OCI-LY3 (cell line): ENCODE measurements around the gene PIGS.

Experiments used
- H2AFZ ChIP-seq: fragments of 200-600, 300-600 bp; shearing (Covaris generic); 2 replicates; pipeline ENCODE4 v1.6.0; 2014; ENCODE audit warnings: antibody characterized with exemption, low read depth, low read length
- H3K27ac ChIP-seq: fragments of 200-600, 300-600 bp; sonication (generic); 2 replicates; pipeline ENCODE4 v1.5.1; 2014; ENCODE audit warnings: mild to moderate bottlenecking, low read length, moderate library complexity, mixed read lengths
- H3K27me3 ChIP-seq: fragments of 200-600, 300-600 bp; sonication (generic); 2 replicates; pipeline ENCODE4 v1.6.1; 2014; ENCODE audit warnings: low read depth, low read length, mixed read lengths
- H3K36me3 ChIP-seq: fragments of 200-600, 300-600 bp; sonication (generic); replicated peaks from 2 replicates; pipeline ENCODE3; 2014; ENCODE audit warnings: low read depth, low read length, mixed read lengths
- H3K4me1 ChIP-seq: fragments of 300-600, 200-600 bp; sonication (generic); 2 replicates; pipeline ENCODE4 v1.6.1; 2014; ENCODE audit warnings: low read length, mixed read lengths
- H3K4me2 ChIP-seq: fragments of 200-600, 300-600 bp; sonication (generic); 2 replicates; pipeline ENCODE4 v1.6.1; 2014; ENCODE audit warnings: low read length, mixed read lengths
- H3K4me3 ChIP-seq: fragments of 300-600, 200-600 bp; sonication (generic); 2 replicates; pipeline ENCODE4 v1.5.1; 2014; ENCODE audit warnings: antibody characterized with exemption, mild to moderate bottlenecking, low read length, moderate library complexity
- H3K79me2 ChIP-seq: fragments of 300-600, 200-600 bp; shearing (Covaris generic); 2 replicates; pipeline ENCODE4 v1.6.1; 2014; ENCODE audit warnings: mild to moderate bottlenecking, low read length, mixed read lengths
- H3K9ac ChIP-seq: fragments of 300-600, 200-600 bp; shearing (Covaris generic); 2 replicates; pipeline ENCODE4 v1.6.0; 2014; ENCODE audit warnings: mild to moderate bottlenecking, low read length, moderate library complexity
- H3K9me3 ChIP-seq: fragments of 200-600, 300-600 bp; shearing (Covaris generic); 2 replicates; pipeline ENCODE4 v1.6.1; 2014; ENCODE audit warnings: low read length, mixed read lengths; ENCODE audit not compliant: insufficient read depth
- H4K20me1 ChIP-seq: fragments of 200-600, 300-600 bp; sonication (generic); 2 replicates; pipeline ENCODE4 v1.6.1; 2016; ENCODE audit warnings: low read length, mixed read lengths; ENCODE audit not compliant: insufficient read depth
- CTCF ChIP-seq: fragments of 200-600, 300-600 bp; sonication (generic); IDR thresholded peaks from 2 replicates; pipeline ENCODE4 v1.5.1; 2014; ENCODE audit warnings: antibody characterized with exemption, low read length, low read depth
- EZH2phosphoT487 ChIP-seq: fragments of 200-600 bp; shearing (Covaris generic); IDR thresholded peaks from 2 replicates; pipeline ENCODE4 v1.6.1; 2018; ENCODE audit warnings: antibody characterized with exemption, mixed run types, low read depth

PIGS gene

GRCh38 chr17:28532050-28532960, 39.0 kb downstream of the PIGS start:
- Histone ChIP-seq H3K9ac (no peak overlapping the region), H3K27me3 (peaks cover 5% of the 10 kb centered on the region; the same call in 1 of the 2 replicates), H3K36me3 (no peaks in the 10 kb centered on the region), H3K27ac (no peak overlapping the region), H3K4me2 (no peak overlapping the region), H3K9me3 (no peaks in the 10 kb centered on the region), H3K4me1 (peaks cover under 1% of the 10 kb centered on the region), H3K4me3 (no peak overlapping the region), H3K79me2 (no peaks in the 10 kb centered on the region), H4K20me1 (no peaks in the 10 kb centered on the region), H2AFZ (no peak overlapping the region)
- no peak for TF ChIP-seq EZH2phosphoT487
- TF ChIP-seq CTCF = no peak

GRCh38 chr17:28530926-28531325, 40.4 kb downstream of the PIGS start:
- no peak overlapping the region for H3K4me3 ChIP-seq
- peaks cover 5% of the 10 kb centered on the region; the same call in 1 of the 2 replicates for H3K27me3 ChIP-seq
- H3K79me2 ChIP-seq = no peaks in the 10 kb centered on the region
- H3K4me2 ChIP-seq = no peak overlapping the region
- H3K4me1 ChIP-seq = peaks cover 8% of the 10 kb centered on the region
- H3K9me3 ChIP-seq = no peaks in the 10 kb centered on the region
- no peaks in the 10 kb centered on the region for H4K20me1 ChIP-seq
- no peak for TF ChIP-seq CTCF
- no peak for TF ChIP-seq EZH2phosphoT487
- H3K36me3 ChIP-seq = no peaks in the 10 kb centered on the region
- no peak overlapping the region for H3K9ac ChIP-seq
- no peak overlapping the region for H3K27ac ChIP-seq
- no peak overlapping the region for H2AFZ ChIP-seq

- no peak overlapping the region for H3K4me3 ChIP-seq
- no peak overlapping the region for H3K4me2 ChIP-seq
- no peaks in the 10 kb centered on the region for H3K79me2 ChIP-seq
- H3K27ac ChIP-seq = no peak overlapping the region
- H3K36me3 ChIP-seq = no peaks in the 10 kb centered on the region
- H3K9me3 ChIP-seq = no peaks in the 10 kb centered on the region
- H3K4me1 ChIP-seq = peaks cover 8% of the 10 kb centered on the region
- no peak overlapping the region for H2AFZ ChIP-seq
- no peak overlapping the region for H3K9ac ChIP-seq
- peaks cover 5% of the 10 kb centered on the region; the same call in 1 of the 2 replicates for H3K27me3 ChIP-seq
- no peaks in the 10 kb centered on the region for H4K20me1 ChIP-seq
- no peak for TF ChIP-seq EZH2phosphoT487
- TF ChIP-seq CTCF = no peak
These were observed 41.1 kb downstream of the PIGS start for GRCh38 chr17:28530250-28530649.

- Histone ChIP-seq H3K4me2 (no peak overlapping the region), H4K20me1 (no peaks in the 10 kb centered on the region), H3K4me3 (no peak overlapping the region), H3K9ac (no peak overlapping the region), H3K4me1 (peaks cover 8% of the 10 kb centered on the region), H3K36me3 (no peaks in the 10 kb centered on the region), H3K79me2 (no peaks in the 10 kb centered on the region), H3K27me3 (peaks cover 5% of the 10 kb centered on the region; the same call in 1 of the 2 replicates), H3K9me3 (no peaks in the 10 kb centered on the region), H3K27ac (no peak overlapping the region), H2AFZ (no peak overlapping the region)
- TF ChIP-seq EZH2phosphoT487 = no peak
These were observed 42.3 kb downstream of the PIGS start for GRCh38 chr17:28529013-28529400.
